Subcutaneous adipose tissue (tissue), 4 donors: ENCODE data around the gene UMODL1. TPM values are rescaled to one million over a fixed set of nuclear protein-coding genes. Genes with fewer than 3 reads are reported as not detected.

ENCODE experiments used
- CTCF ChIP-seq: fragments of 450-650 bp; IDR thresholded peaks from one replicate; pipeline ENCODE4 v1.5.1; 2016; ENCODE audit warnings: low read depth, mild to moderate bottlenecking, control low read depth, antibody characterized with exemption, moderate library complexity
- total RNA-seq, 4 donors: library from RNA; depleted of rRNA; stranded (reverse); fragments of >200 nt; gene quantifications; one replicate each; pipeline ENCODE4 v1.1.0, GENCODE V29; 2016

UMODL1 gene
- total RNA-seq, 4 donors from 2014 or later, result 0.17 to 0.19 TPM; not detected in 2

- no peak for TF ChIP-seq CTCF
Observed at GRCh38 chr21:42124826-42125570, 53.9 kb downstream of the UMODL1 start.

- no peak for TF ChIP-seq CTCF
Observed at GRCh38 chr21:42125571-42126544, 54.7 kb downstream of the UMODL1 start.

- TF ChIP-seq CTCF, result no peak
Observed at GRCh38 chr21:42127164-42128150, 56.3 kb downstream of the UMODL1 start.

- no peak for TF ChIP-seq CTCF
Observed at GRCh38 chr21:42129300-42130266, 58.5 kb downstream of the UMODL1 start.

- no peak for TF ChIP-seq CTCF
Observed at GRCh38 chr21:42130441-42130840, 59.3 kb downstream of the UMODL1 start.

GRCh38 chr21:42132183-42132582, 61.1 kb downstream of the UMODL1 start:
- no peak for TF ChIP-seq CTCF
